HG03439 (cell line): ENCODE data around the gene USP17L27.
"Not testable (repeated sequence)": the region's sequence is repeated elsewhere in the genome, so short reads cannot be mapped to it uniquely, and the experiment has no call there.

Experiments used
- ATAC-seq: cut with Tn5 transposase; IDR thresholded peaks from one replicate; pipeline ENCODE4 v1.9.1; 2021; ENCODE audit warnings: mild to moderate bottlenecking, moderate library complexity; ENCODE audit not compliant: unreplicated experiment

USP17L27 gene, protein sequence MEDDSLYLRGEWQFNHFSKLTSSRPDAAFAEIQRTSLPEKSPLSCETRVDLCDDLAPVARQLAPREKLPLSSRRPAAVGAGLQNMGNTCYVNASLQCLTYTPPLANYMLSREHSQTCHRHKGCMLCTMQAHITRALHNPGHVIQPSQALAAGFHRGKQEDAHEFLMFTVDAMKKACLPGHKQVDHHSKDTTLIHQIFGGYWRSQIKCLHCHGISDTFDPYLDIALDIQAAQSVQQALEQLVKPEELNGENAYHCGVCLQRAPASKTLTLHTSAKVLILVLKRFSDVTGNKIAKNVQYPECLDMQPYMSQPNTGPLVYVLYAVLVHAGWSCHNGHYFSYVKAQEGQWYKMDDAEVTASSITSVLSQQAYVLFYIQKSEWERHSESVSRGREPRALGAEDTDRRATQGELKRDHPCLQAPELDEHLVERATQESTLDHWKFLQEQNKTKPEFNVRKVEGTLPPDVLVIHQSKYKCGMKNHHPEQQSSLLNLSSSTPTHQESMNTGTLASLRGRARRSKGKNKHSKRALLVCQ

DNA sequence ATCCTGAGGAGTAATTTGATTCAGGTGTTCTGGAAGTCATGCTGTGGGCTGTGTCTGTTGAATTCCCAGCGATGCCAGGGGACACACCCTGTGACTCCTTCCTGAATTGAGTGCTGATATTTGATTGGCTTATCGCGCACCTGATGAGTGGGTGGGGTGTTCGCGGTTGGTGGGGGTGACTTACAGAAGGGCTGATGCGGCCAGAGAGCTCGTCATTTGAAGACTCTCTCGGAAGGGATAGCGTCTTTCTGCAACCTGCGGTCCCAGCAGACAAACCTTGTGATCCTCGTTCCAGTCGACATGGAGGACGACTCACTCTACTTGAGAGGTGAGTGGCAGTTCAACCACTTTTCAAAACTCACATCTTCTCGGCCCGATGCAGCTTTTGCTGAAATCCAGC lies at the start of gene USP17L27:
TSS of gene USP17L27 (plus strand) at position 301 of the 400 bp plus-strand sequence. CDS start at position 301, 0 bp downstream.
- ATAC-seq = not testable (repeated sequence)

DNA sequence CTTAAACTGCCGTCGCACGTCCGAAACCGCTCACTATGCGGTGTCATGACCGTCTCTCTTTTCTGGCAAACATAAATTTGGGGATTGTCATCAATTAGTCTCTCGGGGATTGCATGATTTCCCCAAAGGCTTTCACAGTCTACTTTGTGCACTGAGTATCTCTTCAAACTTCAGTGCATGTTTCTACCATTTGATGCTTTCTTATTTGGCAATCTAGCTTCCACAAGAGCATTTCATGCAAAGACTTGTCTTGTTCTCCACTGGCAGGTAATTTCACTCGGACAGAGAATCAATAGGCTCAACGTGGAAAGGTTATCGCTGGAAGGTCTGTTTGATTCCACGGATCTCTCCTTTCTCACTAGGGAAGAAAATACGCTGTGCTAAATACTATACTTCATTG lies 19.8 kb upstream of the USP17L27 start:
- ATAC-seq = not testable (repeated sequence)

DNA sequence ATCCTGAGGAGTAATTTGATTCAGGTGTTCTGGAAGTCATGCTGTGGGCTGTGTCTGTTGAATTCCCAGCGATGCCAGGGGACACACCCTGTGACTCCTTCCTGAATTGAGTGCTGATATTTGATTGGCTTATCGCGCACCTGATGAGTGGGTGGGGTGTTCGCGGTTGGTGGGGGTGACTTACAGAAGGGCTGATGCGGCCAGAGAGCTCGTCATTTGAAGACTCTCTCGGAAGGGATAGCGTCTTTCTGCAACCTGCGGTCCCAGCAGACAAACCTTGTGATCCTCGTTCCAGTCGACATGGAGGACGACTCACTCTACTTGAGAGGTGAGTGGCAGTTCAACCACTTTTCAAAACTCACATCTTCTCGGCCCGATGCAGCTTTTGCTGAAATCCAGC lies 19.1 kb upstream of the USP17L27 start, which contains the start of gene USP17L24:
TSS of gene USP17L24 (plus strand) at position 301 of the 400 bp plus-strand sequence. CDS start at position 301, 0 bp downstream.
- not testable (repeated sequence) for ATAC-seq

DNA sequence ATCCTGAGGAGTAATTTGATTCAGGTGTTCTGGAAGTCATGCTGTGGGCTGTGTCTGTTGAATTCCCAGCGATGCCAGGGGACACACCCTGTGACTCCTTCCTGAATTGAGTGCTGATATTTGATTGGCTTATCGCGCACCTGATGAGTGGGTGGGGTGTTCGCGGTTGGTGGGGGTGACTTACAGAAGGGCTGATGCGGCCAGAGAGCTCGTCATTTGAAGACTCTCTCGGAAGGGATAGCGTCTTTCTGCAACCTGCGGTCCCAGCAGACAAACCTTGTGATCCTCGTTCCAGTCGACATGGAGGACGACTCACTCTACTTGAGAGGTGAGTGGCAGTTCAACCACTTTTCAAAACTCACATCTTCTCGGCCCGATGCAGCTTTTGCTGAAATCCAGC lies 14.3 kb upstream of the USP17L27 start, which contains the start of gene USP17L25:
TSS of gene USP17L25 (plus strand) at position 301 of the 400 bp plus-strand sequence. CDS start at position 301, 0 bp downstream.
- ATAC-seq = not testable (repeated sequence)

DNA sequence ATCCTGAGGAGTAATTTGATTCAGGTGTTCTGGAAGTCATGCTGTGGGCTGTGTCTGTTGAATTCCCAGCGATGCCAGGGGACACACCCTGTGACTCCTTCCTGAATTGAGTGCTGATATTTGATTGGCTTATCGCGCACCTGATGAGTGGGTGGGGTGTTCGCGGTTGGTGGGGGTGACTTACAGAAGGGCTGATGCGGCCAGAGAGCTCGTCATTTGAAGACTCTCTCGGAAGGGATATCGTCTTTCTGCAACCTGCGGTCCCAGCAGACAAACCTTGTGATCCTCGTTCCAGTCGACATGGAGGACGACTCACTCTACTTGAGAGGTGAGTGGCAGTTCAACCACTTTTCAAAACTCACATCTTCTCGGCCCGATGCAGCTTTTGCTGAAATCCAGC lies 9.6 kb upstream of the USP17L27 start, which contains the start of gene USP17L26:
TSS of gene USP17L26 (plus strand) at position 301 of the 400 bp plus-strand sequence. CDS start at position 301, 0 bp downstream.
- not testable (repeated sequence) for ATAC-seq

DNA sequence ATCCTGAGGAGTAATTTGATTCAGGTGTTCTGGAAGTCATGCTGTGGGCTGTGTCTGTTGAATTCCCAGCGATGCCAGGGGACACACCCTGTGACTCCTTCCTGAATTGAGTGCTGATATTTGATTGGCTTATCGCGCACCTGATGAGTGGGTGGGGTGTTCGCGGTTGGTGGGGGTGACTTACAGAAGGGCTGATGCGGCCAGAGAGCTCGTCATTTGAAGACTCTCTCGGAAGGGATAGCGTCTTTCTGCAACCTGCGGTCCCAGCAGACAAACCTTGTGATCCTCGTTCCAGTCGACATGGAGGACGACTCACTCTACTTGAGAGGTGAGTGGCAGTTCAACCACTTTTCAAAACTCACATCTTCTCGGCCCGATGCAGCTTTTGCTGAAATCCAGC lies 4.8 kb upstream of the USP17L27 start, which contains the start of gene USP17L5:
TSS of gene USP17L5 (plus strand) at position 301 of the 400 bp plus-strand sequence. CDS start at position 301, 0 bp downstream.
- not testable (repeated sequence) for ATAC-seq

DNA sequence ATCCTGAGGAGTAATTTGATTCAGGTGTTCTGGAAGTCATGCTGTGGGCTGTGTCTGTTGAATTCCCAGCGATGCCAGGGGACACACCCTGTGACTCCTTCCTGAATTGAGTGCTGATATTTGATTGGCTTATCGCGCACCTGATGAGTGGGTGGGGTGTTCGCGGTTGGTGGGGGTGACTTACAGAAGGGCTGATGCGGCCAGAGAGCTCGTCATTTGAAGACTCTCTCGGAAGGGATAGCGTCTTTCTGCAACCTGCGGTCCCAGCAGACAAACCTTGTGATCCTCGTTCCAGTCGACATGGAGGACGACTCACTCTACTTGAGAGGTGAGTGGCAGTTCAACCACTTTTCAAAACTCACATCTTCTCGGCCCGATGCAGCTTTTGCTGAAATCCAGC lies 4.6 kb downstream of the USP17L27 start, which contains the start of gene USP17L28:
TSS of gene USP17L28 (plus strand) at position 301 of the 400 bp plus-strand sequence. CDS start at position 301, 0 bp downstream.
- ATAC-seq = not testable (repeated sequence)

DNA sequence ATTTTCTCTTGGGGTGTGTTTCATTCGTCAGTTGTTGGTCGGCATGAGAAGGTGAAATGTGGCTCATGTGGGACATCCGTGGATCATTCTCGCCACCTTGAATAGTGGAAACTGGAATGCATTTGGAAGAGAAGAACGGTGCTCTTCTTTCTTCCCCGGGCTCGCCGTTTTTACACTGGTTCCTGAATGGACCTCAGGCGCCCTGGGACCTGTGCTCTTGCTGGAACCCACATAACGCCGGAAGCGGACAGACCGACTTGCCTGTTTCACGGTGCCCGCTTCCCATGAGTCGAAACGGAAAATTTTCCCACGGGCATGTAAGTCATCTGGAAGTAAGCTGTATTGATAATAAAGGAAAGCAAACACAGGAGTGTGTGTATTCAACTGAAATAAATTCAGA lies 6.9 kb downstream of the USP17L27 start:
- not testable (repeated sequence) for ATAC-seq

DNA sequence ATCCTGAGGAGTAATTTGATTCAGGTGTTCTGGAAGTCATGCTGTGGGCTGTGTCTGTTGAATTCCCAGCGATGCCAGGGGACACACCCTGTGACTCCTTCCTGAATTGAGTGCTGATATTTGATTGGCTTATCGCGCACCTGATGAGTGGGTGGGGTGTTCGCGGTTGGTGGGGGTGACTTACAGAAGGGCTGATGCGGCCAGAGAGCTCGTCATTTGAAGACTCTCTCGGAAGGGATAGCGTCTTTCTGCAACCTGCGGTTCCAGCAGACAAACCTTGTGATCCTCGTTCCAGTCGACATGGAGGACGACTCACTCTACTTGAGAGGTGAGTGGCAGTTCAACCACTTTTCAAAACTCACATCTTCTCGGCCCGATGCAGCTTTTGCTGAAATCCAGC lies 9.4 kb downstream of the USP17L27 start, which contains the start of gene USP17L29:
TSS of gene USP17L29 (plus strand) at position 301 of the 400 bp plus-strand sequence. CDS start at position 301, 0 bp downstream.
- ATAC-seq = not testable (repeated sequence)

DNA sequence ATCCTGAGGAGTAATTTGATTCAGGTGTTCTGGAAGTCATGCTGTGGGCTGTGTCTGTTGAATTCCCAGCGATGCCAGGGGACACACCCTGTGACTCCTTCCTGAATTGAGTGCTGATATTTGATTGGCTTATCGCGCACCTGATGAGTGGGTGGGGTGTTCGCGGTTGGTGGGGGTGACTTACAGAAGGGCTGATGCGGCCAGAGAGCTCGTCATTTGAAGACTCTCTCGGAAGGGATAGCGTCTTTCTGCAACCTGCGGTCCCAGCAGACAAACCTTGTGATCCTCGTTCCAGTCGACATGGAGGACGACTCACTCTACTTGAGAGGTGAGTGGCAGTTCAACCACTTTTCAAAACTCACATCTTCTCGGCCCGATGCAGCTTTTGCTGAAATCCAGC lies 18.9 kb downstream of the USP17L27 start, which contains the start of gene USP17L30:
TSS of gene USP17L30 (plus strand) at position 301 of the 400 bp plus-strand sequence. CDS start at position 301, 0 bp downstream.
- not testable (repeated sequence) for ATAC-seq

DNA sequence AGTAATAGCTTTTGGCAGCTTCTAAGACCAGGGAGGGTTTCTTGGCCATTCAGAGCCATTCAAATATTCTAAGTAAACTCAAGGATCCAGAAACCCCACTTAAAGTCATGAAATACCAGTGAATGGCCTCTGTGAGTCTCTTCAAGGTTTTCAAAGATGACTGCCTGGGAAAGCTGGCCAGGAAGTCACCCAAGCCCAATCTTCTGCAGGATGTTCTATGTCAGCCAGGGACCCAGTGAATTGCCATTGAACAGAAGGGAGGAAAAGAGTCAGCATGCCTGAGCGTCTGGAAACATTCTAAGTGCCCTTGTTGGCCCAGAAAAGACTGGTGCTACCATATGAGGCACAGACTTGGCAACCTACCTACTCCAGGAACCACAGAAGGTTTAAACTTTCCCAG lies 35.9 kb downstream of the USP17L27 start:
- not testable (repeated sequence) for ATAC-seq

DNA sequence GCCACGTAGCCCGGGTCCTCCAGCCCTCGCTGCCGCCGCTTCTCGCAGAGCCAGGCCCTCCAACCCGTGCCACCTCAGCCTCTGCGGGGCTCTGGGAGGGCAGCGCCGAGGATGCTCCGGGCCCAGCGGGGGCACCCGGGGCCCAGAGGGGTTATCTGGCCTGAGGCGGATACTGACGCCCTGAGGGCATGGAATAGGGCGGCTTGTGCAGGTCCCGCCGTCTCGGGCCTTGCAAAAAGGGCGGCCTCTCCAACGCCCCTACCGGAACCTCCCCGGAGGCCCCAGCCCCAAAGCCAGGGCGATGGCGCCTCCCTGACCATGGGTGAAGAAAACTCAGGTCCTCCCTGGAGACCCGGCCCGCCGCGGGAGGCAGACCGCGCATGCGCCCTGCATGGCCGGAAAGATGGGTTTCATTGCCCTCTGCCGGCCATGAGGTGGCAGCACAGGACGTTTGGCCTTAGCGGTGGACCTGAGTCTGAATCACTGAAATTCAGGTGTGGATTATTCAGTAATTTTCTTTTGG lies 37.1 kb downstream of the USP17L27 start:
- ATAC-seq = not testable (repeated sequence)

DNA sequence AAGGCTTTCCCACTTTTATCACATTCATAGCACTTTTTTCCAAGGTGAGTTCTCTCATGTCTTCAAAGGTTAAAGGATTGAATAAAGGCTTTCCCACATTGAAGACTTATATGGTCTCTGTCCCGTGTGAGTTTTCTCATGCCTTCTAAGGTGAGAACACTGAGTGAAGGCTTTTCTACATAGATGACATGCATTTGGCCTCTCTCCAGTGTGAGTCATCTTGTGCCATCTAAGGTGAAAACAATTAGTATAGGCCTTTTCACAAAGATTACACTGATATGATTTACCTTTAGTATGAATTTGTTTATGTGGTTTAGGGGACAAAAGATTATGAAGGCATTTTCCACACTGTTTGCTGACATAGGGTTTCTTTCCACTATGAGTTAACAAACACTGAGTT lies 40.2 kb downstream of the USP17L27 start:
- no peak for ATAC-seq

DNA sequence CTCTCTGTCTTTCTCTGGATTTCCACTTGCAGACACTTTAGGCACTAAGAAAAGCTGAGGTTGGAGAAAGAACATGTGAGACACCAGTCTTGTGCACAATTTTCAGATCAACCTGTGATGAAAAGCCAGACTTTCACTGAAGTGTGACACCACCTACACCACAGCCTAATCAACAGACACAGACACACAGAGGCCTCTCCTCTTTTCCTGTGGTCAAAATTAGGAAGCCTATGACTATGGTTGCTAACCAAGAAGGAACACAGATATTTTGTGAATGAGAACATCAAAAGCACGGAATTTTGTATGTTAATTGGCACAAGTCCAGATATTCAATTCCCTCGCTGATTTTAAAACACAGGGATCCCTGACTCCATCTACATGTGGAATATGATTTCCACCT lies 45.1 kb downstream of the USP17L27 start:
- not testable (repeated sequence) for ATAC-seq
